GM12878 (cell line): Measurements from ENCODE around the gene CTNS. TPM values are rescaled to one million over a fixed set of nuclear protein-coding genes. Genes with fewer than 3 reads are reported as not detected.

Experiments used
- BHLHE40 ChIP-seq, 2 experiments: fragments of 450-650 bp in 1 of 2; IDR thresholded peaks; 2 replicates each; pipeline ENCODE4 v1.6.1; 2011 to 2017; ENCODE audit warnings: low read depth in 2 of 2, borderline replicate concordance in 1 of 2, improper control_type of control experiment in 1 of 2, low read length in 1 of 2, mild to moderate bottlenecking in 1 of 2
- EZH2 ChIP-seq: IDR thresholded peaks from 2 replicates; pipeline ENCODE4 v1.6.1; 2012; ENCODE audit warnings: low read depth, mild to moderate bottlenecking, control low read depth, inconsistent platforms, low read length, borderline replicate concordance; ENCODE audit not compliant: control insufficient read depth
- FOXM1 ChIP-seq: IDR thresholded peaks from 2 replicates; pipeline ENCODE4 v1.6.1; 2012; ENCODE audit warnings: low read depth, mild to moderate bottlenecking, inconsistent platforms, low read length, moderate library complexity
- MYB ChIP-seq: fragments of 150-350 bp; IDR thresholded peaks from 2 replicates; pipeline ENCODE4 v1.6.1; 2014; ENCODE audit warnings: mild to moderate bottlenecking, low read depth, low read length, borderline replicate concordance
- NFYB ChIP-seq: IDR thresholded peaks from 2 replicates; pipeline ENCODE4 v1.6.1; 2011; ENCODE audit warnings: low read depth, mild to moderate bottlenecking, low read length, improper control_type of control experiment, moderate library complexity; ENCODE audit not compliant: insufficient read depth
- POU2F2 ChIP-seq: IDR thresholded peaks from 3 replicates; pipeline ENCODE4 v1.6.1; 2011; ENCODE audit warnings: low read depth, mild to moderate bottlenecking, low read length, borderline replicate concordance
- ZBTB40 ChIP-seq: fragments of 450-650 bp; IDR thresholded peaks from 2 replicates; pipeline ENCODE4 v1.6.1; 2016; ENCODE audit warnings: mild to moderate bottlenecking, moderate library complexity, borderline replicate concordance
- polyA plus RNA-seq, 11 experiments: library from polyadenylated mRNA; depleted of rRNA in 4 of 11; unstranded in 6 of 11; stranded (reverse) in 5 of 11; fragments of >200 nt; fragmentation: Nextera tagmentation in 4 of 11; fragmentation: Illumina TruSeq in 1 of 11; extraction: Ambion mirVana in 4 of 11; extraction: Trizol in 1 of 11; gene quantifications; 1 replicate in 1 of 11; 2 replicates in 10 of 11; pipeline versions ENCODE4 v1.2.1 to v1.2.3, GENCODE V29; 2011 to 2016; ENCODE audit warnings: inconsistent platforms in 2 of 11, missing spikeins in 2 of 11, low read depth in 1 of 11
- total RNA-seq, 4 experiments: library from RNA; depleted of rRNA in 3 of 4; stranded (reverse); fragments of >200 nt in 3 of 4; fragmentation: Illumina TruSeq in 1 of 4; extraction: Trizol in 1 of 4; gene quantifications; 2 replicates each; pipeline versions ENCODE4 v1.2.1 to v1.2.3, GENCODE V29; 2013 to 2021
- TF ChIP-seq, protein P1 (sequence below): fragments of 450-650 bp; formaldehyde crosslinking; IDR thresholded peaks from 2 replicates; pipeline ENCODE4 v1.5.0; 2022; ENCODE audit warnings: mild to moderate bottlenecking, missing genetic modification characterization
- TF ChIP-seq, protein P2 (sequence below): fragments of 450-650 bp; IDR thresholded peaks from 2 replicates; pipeline ENCODE4 v1.6.1; 2017; ENCODE audit warnings: mild to moderate bottlenecking

CTNS gene
- total and polyA plus RNA-seq, 10 of the 15 experiments (the other 5 are each of a cell fraction or from before 2014, with no cell fraction given): 0.92 to 10.7 (median 6.4) TPM

- no peak for TF ChIP-seq ZBTB40
- no peak for TF ChIP-seq NFYB
- TF ChIP-seq, protein P1, sequence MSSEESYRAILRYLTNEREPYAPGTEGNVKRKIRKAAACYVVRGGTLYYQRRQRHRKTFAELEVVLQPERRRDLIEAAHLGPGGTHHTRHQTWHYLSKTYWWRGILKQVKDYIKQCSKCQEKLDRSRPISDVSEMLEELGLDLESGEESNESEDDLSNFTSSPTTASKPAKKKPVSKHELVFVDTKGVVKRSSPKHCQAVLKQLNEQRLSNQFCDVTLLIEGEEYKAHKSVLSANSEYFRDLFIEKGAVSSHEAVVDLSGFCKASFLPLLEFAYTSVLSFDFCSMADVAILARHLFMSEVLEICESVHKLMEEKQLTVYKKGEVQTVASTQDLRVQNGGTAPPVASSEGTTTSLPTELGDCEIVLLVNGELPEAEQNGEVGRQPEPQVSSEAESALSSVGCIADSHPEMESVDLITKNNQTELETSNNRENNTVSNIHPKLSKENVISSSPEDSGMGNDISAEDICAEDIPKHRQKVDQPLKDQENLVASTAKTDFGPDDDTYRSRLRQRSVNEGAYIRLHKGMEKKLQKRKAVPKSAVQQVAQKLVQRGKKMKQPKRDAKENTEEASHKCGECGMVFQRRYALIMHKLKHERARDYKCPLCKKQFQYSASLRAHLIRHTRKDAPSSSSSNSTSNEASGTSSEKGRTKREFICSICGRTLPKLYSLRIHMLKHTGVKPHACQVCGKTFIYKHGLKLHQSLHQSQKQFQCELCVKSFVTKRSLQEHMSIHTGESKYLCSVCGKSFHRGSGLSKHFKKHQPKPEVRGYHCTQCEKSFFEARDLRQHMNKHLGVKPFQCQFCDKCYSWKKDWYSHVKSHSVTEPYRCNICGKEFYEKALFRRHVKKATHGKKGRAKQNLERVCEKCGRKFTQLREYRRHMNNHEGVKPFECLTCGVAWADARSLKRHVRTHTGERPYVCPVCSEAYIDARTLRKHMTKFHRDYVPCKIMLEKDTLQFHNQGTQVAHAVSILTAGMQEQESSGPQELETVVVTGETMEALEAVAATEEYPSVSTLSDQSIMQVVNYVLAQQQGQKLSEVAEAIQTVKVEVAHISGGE (CRISPR knock-in tag): no peak
- no peak for TF ChIP-seq BHLHE40 (IDR thresholded peaks at IDR 0.05; ENCODE audit: borderline replicate concordance in 1 of 2, low read depth in 2 of 2, low read length in 1 of 2)
- TF ChIP-seq POU2F2: no peak
- TF ChIP-seq, protein P2, sequence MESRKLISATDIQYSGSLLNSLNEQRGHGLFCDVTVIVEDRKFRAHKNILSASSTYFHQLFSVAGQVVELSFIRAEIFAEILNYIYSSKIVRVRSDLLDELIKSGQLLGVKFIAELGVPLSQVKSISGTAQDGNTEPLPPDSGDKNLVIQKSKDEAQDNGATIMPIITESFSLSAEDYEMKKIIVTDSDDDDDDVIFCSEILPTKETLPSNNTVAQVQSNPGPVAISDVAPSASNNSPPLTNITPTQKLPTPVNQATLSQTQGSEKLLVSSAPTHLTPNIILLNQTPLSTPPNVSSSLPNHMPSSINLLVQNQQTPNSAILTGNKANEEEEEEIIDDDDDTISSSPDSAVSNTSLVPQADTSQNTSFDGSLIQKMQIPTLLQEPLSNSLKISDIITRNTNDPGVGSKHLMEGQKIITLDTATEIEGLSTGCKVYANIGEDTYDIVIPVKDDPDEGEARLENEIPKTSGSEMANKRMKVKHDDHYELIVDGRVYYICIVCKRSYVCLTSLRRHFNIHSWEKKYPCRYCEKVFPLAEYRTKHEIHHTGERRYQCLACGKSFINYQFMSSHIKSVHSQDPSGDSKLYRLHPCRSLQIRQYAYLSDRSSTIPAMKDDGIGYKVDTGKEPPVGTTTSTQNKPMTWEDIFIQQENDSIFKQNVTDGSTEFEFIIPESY: no peak
- TF ChIP-seq MYB: no peak
- TF ChIP-seq FOXM1: no peak
- no peak for TF ChIP-seq EZH2
Measured at GRCh38 chr17:3622977-3623594, 13.5 kb upstream of the CTNS start (continued).
